HL-60 (cell line): ENCODE data around the gene LIMS2.

Experiments
- DNase-seq, 2 experiments: peaks; one replicate each; pipeline ENCODE4 v3.0.0-alpha.2; 2010 to 2020; ENCODE audit warnings: low read depth in 1 of 2, low spot score in 1 of 2
- H3K27ac ChIP-seq: fragments of 250-450 bp; sonication (Bioruptor Pico); replicated peaks from 2 replicates; pipeline ENCODE4 v1.5.1; 2020; ENCODE audit warnings: mild to moderate bottlenecking, moderate library complexity
- H3K27me3 ChIP-seq: fragments of 250-450 bp; sonication (Bioruptor Pico); 2 replicates; pipeline ENCODE4 v1.5.1; 2021; ENCODE audit warnings: mild to moderate bottlenecking, moderate library complexity; ENCODE audit not compliant: insufficient read depth, poor library complexity, severe bottlenecking
- H3K4me3 ChIP-seq: replicated peaks from 2 replicates; pipeline ENCODE4 v1.5.1; 2011; ENCODE audit warnings: mild to moderate bottlenecking, control low read depth, low read length; ENCODE audit not compliant: insufficient read depth
- GABPA ChIP-seq: IDR thresholded peaks from 2 replicates; pipeline ENCODE4 v1.6.1; 2012; ENCODE audit warnings: low read depth
- POLR2AphosphoS5 ChIP-seq: IDR thresholded peaks from 2 replicates; pipeline ENCODE4 v1.6.1; 2012; ENCODE audit warnings: low read depth
- SPI1 ChIP-seq: IDR thresholded peaks from 2 replicates; pipeline ENCODE4 v1.6.1; 2012; ENCODE audit warnings: low read depth, mild to moderate bottlenecking, borderline replicate concordance
- TF ChIP-seq, protein P1 (sequence below): IDR thresholded peaks from one replicate; pipeline ENCODE4 v1.5.1; 2011; ENCODE audit warnings: low read length, control low read depth, inconsistent platforms; ENCODE audit not compliant: insufficient read depth
- TF ChIP-seq, protein P2 (sequence below): IDR thresholded peaks from 2 replicates; pipeline ENCODE4 v1.6.1; 2012; ENCODE audit warnings: low read depth; ENCODE audit not compliant: insufficient replicate concordance

The LIMS2 gene

DNA sequence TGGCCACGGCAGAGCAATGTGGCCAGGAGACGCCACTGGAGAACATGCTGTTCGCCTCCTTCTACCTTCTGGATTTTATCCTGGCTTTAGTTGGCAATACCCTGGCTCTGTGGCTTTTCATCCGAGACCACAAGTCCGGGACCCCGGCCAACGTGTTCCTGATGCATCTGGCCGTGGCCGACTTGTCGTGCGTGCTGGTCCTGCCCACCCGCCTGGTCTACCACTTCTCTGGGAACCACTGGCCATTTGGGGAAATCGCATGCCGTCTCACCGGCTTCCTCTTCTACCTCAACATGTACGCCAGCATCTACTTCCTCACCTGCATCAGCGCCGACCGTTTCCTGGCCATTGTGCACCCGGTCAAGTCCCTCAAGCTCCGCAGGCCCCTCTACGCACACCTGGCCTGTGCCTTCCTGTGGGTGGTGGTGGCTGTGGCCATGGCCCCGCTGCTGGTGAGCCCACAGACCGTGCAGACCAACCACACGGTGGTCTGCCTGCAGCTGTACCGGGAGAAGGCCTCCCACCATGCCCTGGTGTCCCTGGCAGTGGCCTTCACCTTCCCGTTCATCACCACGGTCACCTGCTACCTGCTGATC is 24.4 kb downstream of the LIMS2 start:
- peak in 1 of 2 experiments; percentile 16 for DNase-seq
- Histone ChIP-seq H3K4me3 (no peak overlapping the region), H3K27ac (no peak overlapping the region), H3K27me3 (no peaks in the 10 kb centered on the region)
- TF ChIP-seq, protein P1, sequence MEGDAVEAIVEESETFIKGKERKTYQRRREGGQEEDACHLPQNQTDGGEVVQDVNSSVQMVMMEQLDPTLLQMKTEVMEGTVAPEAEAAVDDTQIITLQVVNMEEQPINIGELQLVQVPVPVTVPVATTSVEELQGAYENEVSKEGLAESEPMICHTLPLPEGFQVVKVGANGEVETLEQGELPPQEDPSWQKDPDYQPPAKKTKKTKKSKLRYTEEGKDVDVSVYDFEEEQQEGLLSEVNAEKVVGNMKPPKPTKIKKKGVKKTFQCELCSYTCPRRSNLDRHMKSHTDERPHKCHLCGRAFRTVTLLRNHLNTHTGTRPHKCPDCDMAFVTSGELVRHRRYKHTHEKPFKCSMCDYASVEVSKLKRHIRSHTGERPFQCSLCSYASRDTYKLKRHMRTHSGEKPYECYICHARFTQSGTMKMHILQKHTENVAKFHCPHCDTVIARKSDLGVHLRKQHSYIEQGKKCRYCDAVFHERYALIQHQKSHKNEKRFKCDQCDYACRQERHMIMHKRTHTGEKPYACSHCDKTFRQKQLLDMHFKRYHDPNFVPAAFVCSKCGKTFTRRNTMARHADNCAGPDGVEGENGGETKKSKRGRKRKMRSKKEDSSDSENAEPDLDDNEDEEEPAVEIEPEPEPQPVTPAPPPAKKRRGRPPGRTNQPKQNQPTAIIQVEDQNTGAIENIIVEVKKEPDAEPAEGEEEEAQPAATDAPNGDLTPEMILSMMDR: no peak
- TF ChIP-seq SPI1: peak; percentile 12; the same call in 1 of the 2 replicates

DNA sequence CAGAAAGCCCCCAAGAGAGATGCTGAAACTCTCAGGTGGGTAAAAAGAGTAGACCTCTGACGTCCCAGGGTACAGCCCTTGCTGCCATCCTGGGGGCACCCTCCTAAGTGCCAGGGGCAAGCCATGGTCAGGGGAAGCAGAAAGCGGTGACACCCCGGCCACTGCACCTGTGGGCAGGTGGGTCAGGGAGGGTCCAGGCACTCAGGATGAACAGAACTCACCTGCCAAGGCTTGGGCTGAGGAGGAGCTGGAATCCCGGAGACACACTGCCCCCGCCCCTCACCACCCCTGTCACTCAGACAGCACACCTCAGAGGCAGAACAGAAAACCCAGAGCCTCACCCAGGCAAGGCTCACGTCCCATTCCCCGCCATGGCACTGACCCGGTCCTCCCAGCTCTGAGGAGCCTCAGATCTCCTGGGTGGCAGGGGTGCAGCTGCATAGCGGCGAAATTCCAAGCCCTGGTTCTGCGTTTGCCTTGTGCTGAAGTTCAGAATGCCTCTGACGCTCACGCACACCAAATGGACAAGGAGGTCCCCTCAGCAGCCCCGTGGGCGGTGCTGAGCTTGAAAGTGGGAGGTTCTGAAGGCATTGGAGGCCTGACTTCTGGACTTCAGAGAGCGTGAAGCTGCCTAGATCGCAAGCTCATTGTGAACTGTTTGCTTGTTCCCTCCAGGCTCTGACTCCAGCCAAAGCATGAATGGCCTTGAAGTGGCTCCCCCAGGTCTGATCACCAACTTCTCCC is 25.1 kb downstream of the LIMS2 start:
- DNase-seq: no peak
- Histone ChIP-seq H3K27me3 (no peaks in the 10 kb centered on the region), H3K4me3 (no peak overlapping the region), H3K27ac (no peak overlapping the region)
- TF ChIP-seq GABPA: no peak
- TF ChIP-seq, protein P2, sequence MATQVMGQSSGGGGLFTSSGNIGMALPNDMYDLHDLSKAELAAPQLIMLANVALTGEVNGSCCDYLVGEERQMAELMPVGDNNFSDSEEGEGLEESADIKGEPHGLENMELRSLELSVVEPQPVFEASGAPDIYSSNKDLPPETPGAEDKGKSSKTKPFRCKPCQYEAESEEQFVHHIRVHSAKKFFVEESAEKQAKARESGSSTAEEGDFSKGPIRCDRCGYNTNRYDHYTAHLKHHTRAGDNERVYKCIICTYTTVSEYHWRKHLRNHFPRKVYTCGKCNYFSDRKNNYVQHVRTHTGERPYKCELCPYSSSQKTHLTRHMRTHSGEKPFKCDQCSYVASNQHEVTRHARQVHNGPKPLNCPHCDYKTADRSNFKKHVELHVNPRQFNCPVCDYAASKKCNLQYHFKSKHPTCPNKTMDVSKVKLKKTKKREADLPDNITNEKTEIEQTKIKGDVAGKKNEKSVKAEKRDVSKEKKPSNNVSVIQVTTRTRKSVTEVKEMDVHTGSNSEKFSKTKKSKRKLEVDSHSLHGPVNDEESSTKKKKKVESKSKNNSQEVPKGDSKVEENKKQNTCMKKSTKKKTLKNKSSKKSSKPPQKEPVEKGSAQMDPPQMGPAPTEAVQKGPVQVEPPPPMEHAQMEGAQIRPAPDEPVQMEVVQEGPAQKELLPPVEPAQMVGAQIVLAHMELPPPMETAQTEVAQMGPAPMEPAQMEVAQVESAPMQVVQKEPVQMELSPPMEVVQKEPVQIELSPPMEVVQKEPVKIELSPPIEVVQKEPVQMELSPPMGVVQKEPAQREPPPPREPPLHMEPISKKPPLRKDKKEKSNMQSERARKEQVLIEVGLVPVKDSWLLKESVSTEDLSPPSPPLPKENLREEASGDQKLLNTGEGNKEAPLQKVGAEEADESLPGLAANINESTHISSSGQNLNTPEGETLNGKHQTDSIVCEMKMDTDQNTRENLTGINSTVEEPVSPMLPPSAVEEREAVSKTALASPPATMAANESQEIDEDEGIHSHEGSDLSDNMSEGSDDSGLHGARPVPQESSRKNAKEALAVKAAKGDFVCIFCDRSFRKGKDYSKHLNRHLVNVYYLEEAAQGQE: no peak
- TF ChIP-seq, protein P1: no peak
- TF ChIP-seq POLR2AphosphoS5: no peak
- TF ChIP-seq SPI1: no peak

DNA sequence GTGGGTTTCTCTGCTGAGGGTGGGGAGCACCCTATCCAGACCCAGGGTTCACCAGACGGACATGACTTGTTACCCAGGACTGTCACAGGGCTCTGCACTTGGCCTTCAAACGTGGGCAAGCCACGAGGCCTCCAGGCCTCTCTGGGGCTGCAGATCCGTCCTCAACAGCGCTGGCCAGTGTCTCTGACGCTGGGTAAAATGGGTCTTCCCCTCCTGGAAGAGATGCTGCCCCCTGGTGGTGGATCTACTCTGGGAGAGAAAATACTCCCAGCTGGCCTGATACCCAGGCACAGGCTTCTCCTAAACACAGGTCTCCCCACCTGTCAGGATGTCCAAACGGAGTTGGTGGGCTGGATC is 25.7 kb downstream of the LIMS2 start:
- Histone ChIP-seq H3K4me3 (no peak overlapping the region), H3K27ac (no peak overlapping the region), H3K27me3 (no peaks in the 10 kb centered on the region)
- peak; percentile 57 to 85 for DNase-seq
- TF ChIP-seq, protein P1: peak; percentile 75
- TF ChIP-seq SPI1: no peak
- no peak for TF ChIP-seq GABPA

DNA sequence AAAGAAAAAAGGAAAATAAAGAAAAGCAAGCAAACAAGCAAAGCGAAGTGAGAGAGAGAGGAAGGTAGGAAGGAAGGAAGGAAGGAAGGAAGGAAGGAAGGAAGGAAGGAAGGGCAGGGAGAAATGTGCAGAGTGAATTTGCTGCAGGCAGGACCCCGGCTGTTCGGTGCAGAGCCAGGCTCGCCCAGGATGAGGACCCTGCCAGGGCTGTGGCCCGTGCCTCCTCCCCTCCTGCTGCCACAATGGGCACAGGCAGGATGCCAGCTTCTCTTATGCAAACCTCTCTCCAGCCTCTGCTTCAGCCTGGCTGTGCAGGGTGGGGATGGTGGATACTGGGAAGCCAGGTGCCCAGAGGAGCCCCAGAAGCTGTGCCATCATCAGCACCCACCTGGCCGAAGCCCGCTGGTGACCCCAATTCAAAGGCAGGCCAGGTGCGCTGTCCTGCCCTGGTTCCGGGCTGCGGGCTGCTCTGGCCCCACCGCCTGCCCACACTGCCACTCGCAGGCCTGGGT is 26.2 kb downstream of the LIMS2 start:
- no peak overlapping the region for H3K4me3 ChIP-seq
- H3K27me3 ChIP-seq: no peaks in the 10 kb centered on the region
- TF ChIP-seq GABPA (no peak), POLR2AphosphoS5 (no peak)
- TF ChIP-seq, protein P1: no peak
- no peak overlapping the region for H3K27ac ChIP-seq
- DNase-seq: peak in 1 of 2 experiments; percentile 21
